GM12875 (cell line): ENCODE measurements around the gene ROM1.

ENCODE experiments used
- H3K4me3 ChIP-seq: one replicate; pipeline ENCODE4 v1.5.1; 2011; ENCODE audit warnings: low read depth, low read length, control low read depth
- TF ChIP-seq, protein P1 (sequence below): IDR thresholded peaks from 2 replicates; pipeline ENCODE4 v1.5.1; 2011; ENCODE audit warnings: low read depth, mild to moderate bottlenecking, control low read depth, inconsistent platforms, low read length, moderate library complexity, borderline replicate concordance; ENCODE audit not compliant: insufficient read depth

Gene ROM1

DNA sequence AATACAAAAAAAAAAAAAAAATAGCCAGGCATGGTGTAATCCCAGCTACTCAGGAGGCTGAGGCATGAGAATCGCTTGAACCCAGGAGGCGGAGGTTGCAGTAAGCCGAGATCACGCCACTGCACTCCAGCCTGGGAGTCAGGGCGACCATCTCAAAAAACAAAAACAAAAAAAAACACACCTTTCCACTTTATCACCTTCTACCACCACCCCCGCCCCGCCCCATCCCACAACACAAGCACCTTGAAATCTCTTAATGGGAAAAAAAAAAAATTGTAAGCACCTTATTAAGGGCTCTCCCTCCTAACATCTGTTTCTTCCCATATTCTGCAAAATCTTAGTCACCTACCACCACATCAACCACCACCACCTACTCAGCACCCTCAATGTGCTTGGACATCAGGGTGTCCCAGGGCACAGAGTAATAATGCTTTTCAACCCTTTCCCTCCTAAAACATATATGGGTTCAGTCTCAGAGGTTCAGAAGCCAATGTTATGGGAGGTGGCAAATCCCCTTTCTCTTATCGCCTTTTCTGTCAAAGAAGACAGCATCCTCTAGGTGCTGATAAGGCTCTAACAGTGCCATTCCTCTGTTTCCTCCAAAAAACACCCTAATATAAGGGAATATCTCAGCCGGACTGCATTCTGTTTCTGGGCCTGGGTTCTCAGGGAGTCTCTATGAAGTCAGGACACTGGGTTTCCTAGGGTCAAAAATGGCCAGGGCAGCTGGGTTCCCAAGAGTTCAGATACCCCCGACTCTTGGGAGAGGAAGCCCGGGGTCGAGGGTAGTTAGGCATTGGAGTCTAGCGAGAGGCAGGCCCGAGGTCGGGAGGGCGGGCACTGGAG, 39.3 kb downstream of the ROM1 start:
- TF ChIP-seq, protein P1, sequence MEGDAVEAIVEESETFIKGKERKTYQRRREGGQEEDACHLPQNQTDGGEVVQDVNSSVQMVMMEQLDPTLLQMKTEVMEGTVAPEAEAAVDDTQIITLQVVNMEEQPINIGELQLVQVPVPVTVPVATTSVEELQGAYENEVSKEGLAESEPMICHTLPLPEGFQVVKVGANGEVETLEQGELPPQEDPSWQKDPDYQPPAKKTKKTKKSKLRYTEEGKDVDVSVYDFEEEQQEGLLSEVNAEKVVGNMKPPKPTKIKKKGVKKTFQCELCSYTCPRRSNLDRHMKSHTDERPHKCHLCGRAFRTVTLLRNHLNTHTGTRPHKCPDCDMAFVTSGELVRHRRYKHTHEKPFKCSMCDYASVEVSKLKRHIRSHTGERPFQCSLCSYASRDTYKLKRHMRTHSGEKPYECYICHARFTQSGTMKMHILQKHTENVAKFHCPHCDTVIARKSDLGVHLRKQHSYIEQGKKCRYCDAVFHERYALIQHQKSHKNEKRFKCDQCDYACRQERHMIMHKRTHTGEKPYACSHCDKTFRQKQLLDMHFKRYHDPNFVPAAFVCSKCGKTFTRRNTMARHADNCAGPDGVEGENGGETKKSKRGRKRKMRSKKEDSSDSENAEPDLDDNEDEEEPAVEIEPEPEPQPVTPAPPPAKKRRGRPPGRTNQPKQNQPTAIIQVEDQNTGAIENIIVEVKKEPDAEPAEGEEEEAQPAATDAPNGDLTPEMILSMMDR = no peak

DNA sequence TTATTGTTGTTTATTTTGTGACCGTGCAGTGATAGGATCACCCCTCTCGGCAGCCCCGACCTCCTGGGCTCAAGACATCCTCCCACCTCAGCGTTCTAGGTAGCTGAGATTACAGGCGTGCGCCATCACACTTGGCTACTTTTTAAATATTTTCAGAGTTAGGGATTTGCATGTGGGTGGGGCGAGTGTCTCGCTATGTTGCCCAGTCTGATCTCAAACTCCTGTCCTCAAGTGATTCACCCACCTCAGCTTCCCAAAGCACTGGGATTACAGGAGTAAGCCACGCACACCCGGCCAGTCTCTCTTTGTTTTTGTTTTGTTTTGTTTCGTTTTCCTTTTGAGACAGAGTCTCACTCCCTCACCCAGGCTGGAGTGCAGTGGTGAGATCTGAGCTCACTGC, 41.2 kb downstream of the ROM1 start:
- no peak overlapping the region for H3K4me3 ChIP-seq
- TF ChIP-seq, protein P1 = no peak

More for the DNA sequence above, 39.3 kb downstream of the ROM1 start:
- peak overlapping the region; percentile 60 for H3K4me3 ChIP-seq

DNA sequence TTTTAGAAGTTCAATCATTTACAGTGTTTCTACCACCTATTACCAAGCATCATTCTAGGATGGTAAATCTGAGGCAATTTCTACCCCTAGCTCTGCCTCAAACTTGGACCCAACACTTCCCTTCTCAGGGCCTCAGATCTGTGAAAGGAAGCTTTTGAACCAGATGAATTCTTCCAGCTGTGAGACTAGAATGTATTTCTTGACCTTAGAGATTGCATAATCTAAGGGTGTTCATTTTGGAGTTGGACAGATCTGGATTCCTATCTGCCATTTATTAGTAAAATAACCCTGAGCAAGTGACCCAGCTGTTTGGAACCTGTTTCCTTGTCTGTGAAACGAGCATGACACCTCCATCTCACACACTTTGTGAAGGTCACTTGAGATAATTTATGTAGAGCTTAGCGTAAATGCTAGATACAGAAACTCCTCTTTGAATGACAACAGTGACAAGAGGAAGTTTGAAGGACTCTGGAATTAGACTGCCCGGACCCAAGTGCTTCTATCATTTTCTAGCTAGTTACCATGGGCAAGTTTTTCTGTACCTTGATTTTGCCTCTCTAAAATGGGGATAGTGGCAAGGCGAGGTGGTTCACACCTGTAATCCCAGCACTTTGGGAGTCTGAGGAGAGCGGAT, 43.9 kb downstream of the ROM1 start:
- no peak overlapping the region for H3K4me3 ChIP-seq

GRCh38 chr11:62664405-62665074, 51.5 kb downstream of the ROM1 start:
- peak overlapping the region; percentile 68 for H3K4me3 ChIP-seq
- TF ChIP-seq, protein P1 = no peak

More for the DNA sequence above, 43.9 kb downstream of the ROM1 start:
- TF ChIP-seq, protein P1 = no peak
